NK-92 (cell line): ENCODE results near the gene ZNF575.
"Not testable (repeated sequence)": the region's sequence is repeated elsewhere in the genome, so short reads cannot be mapped to it uniquely, and the experiment has no call there.

Source experiments
- DNase-seq: peaks from one replicate; lab custom pipeline; 2025; ENCODE audit not compliant: unreplicated experiment; lab: John Stamatoyannopoulos, UW

The ZNF575 gene

GRCh38 chr19:43541920-43542650 lies 9.1 kb downstream of the ZNF575 start:
- no peak for DNase-seq

- no peak for DNase-seq
These were observed 11.1 kb downstream of the ZNF575 start for GRCh38 chr19:43544077-43544476.

- no peak for DNase-seq
These were observed 12.3 kb downstream of the ZNF575 start for GRCh38 chr19:43545276-43545675.

- DNase-seq, result no peak
These were observed 13.0 kb downstream of the ZNF575 start for GRCh38 chr19:43545981-43546380.

- no peak for DNase-seq
These were observed 13.6 kb downstream of the ZNF575 start for GRCh38 chr19:43546581-43546980.

GRCh38 chr19:43547926-43548325 lies 14.9 kb downstream of the ZNF575 start:
- not testable (repeated sequence) for DNase-seq

GRCh38 chr19:43548706-43549105 lies 15.7 kb downstream of the ZNF575 start:
- no peak for DNase-seq

- DNase-seq, result no peak
These were observed 18.6 kb downstream of the ZNF575 start for GRCh38 chr19:43551399-43552197.

GRCh38 chr19:43552198-43552450 lies 19.1 kb downstream of the ZNF575 start:
- no peak for DNase-seq

GRCh38 chr19:43552616-43553015 lies 19.6 kb downstream of the ZNF575 start:
- DNase-seq, result no peak

- no peak for DNase-seq
These were observed 20.7 kb downstream of the ZNF575 start for GRCh38 chr19:43553656-43554055.

- DNase-seq, result no peak
These were observed 21.4 kb downstream of the ZNF575 start for GRCh38 chr19:43554317-43554895.

GRCh38 chr19:43555185-43555770 lies 22.3 kb downstream of the ZNF575 start:
- DNase-seq, result no peak

GRCh38 chr19:43560687-43561086 lies 27.7 kb downstream of the ZNF575 start:
- DNase-seq, result no peak

GRCh38 chr19:43561139-43561970 lies 28.4 kb downstream of the ZNF575 start:
- DNase-seq, result no peak

GRCh38 chr19:43562226-43562697 lies 29.3 kb downstream of the ZNF575 start:
- DNase-seq, result no peak

- no peak for DNase-seq
These were observed 29.8 kb downstream of the ZNF575 start for GRCh38 chr19:43562698-43563241.

- DNase-seq, result no peak
These were observed 30.9 kb downstream of the ZNF575 start for GRCh38 chr19:43563816-43564457.

- DNase-seq, result no peak
These were observed 31.8 kb downstream of the ZNF575 start for GRCh38 chr19:43564800-43565199.

- no peak for DNase-seq
These were observed 36.7 kb downstream of the ZNF575 start for GRCh38 chr19:43569657-43570056.
